HG02970 (cell line): ENCODE data around the gene RCSD1.
"Not testable (repeated sequence)": the region's sequence is repeated elsewhere in the genome, so short reads cannot be mapped to it uniquely, and the experiment has no call there.

Experiments
- ATAC-seq: cut with Tn5 transposase; IDR thresholded peaks from one replicate; pipeline ENCODE4 v1.9.1; 2021; ENCODE audit warnings: mild to moderate bottlenecking, moderate library complexity, moderate number of reproducible peaks; ENCODE audit not compliant: unreplicated experiment, low FRiP score

RCSD1 gene

DNA sequence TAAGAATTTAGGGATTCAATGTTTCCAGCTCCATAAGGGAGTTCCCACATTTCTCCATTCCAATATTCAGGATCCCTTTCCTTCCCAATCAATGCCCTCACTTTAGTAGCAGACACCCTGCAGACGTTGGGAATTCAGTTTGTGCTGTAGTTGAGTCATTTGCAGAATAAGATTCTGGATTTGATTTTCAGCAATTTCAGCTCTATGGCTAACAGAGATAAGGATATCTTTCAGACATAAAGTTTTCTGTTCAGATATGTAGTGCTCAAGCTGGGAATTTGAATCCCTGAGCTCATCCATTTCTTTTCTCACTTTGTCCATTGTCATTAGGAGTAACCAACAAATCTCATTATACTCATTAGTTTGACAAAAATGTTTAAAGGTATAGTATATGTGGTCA, 104.8 kb downstream of the RCSD1 start:
- ATAC-seq = no peak

DNA sequence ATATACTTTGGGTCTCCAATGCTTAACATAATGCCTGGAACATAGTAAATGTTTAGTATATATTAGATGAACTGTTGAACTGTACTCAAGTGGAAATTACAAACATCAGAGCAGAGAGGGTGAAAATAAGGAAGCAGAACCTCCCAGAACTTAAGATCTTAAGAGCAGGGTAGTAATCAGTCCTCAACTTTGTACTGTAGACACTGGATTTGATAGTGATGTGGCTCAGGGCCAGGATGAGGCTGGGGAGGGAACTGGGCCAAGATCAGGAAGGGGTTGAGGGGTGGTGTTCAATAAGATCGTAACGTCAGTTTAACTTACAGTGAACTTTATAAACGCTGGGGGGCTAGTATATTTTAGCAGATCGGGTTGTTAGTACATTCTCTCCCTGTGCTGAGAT, 107.1 kb downstream of the RCSD1 start:
- ATAC-seq = no peak

GRCh38 chr1:167738158-167738557, 108.1 kb downstream of the RCSD1 start:
- no peak for ATAC-seq

DNA sequence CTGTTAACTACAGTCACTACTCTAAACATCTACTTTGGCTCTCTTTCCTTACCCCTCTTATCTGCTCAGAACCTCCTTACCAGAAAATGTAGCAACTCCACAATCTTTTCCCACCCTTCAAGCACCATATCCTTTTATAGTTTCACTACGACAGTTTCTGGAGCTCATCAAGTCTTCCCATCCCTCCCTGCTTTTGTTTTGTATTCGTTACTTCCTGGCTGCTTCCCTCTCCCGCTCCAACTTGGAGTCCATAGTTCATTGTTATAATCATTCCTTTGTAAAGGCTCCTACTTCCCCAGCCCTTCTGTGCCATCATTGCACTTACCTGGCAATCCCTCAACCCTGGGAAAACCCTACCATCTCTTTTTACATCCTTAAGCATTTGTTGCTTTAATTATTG, 109.7 kb downstream of the RCSD1 start:
- no peak for ATAC-seq

DNA sequence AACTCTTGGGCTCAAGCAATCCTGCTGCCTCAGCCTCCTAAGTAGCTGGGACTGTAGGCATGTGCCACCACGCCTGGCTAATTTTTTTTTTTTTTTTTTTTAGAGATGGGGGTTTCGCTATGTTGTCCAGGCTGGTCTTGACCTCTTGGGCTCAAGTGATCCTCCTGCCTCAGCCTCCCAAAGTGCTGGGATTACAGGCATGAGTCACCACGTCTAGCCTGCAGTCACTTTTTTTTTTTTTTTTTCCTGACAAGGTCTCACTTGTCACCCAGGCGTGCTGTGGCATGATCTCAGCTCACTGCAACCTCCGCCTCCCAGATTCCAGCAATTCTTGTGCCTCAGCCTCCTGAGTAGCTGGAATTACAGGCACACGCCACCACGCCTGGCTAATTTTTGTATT, 111.1 kb downstream of the RCSD1 start:
- not testable (repeated sequence) for ATAC-seq

DNA sequence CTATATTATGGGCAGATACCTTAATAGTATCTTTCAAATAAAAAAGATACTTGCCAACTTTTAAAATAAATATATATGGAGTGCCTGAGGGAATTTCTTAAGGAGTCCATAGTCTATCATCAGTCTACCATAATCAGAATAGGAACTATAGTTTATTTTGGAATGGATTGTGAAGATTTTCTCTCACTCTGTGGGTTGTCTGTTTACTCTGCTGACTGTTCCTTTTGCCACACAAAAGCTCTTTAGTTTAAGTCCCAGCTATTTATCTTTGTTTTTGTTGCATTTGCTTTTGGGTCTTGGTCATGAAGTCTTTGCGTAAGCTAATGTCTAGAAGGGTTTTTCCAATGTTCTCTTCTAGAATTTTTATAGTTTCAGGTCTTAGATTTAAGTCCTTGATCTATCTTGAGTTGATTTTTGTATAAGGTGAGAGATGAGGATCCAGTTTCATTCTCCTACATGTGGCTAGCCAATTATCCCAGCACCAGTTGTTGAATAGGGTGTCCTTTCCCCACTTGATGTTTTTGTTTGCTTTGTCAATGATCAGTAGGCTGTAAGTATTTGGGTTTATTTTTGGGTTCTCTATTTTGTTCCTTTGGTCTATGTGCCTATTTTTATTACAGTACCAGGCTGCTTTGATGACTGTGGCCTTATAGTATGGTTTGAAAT, 112.5 kb downstream of the RCSD1 start:
- not testable (repeated sequence) for ATAC-seq

GRCh38 chr1:167744901-167745300, 114.9 kb downstream of the RCSD1 start:
- no peak for ATAC-seq

- ATAC-seq = no peak
Measured at GRCh38 chr1:167746013-167746672, 116.1 kb downstream of the RCSD1 start.

DNA sequence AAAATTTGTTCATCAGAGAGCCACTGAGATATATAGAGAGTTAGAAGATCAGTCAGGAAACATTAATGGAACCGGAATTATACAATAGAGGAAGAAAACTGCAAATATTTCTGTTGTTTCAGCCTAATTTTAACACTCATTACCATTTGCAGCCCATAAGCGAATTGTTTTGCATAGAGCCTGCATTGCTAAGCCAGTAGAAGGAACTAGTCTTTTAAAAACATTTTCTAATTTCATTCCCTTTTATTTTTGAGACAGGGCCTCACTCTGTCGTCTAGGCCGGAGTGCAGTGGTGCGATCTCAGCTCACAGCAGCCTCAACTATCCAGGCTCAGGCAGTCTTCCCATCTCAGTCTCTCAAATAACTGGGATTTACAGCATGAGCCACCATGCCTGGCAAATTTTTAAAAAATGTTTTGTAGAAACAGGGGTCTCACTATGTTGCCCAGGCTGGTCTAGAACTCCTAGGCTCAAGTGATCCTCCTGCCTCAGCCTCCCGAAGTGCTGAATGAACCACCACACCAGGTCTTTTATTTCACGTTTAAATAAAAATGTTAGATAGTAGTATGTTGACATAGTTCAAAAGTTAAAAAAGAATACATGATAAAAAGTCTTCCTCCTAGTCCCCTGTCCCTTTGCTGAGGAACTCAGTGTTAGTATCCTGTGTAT, 117.1 kb downstream of the RCSD1 start:
- no peak for ATAC-seq

DNA sequence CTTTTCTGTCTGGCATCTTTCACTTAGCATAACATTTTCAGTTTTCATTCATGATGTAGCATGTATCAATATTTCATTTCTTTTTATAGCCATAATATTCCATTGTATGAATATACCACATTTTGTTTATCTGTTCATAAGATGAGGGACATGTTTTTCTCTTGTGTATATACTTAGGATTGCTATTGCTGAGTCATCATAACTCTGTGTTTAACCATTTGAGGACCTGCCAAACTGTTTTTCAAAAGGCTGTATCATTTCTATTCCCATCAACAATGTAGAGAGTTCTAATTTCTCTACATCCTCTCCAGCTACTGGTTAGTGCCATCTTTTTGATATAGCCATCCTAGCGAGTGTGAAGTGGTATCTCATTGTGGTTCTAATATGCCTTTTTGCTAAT, 118.0 kb downstream of the RCSD1 start:
- ATAC-seq = no peak

- no peak for ATAC-seq
Measured at GRCh38 chr1:167748906-167749305, 118.9 kb downstream of the RCSD1 start.

DNA sequence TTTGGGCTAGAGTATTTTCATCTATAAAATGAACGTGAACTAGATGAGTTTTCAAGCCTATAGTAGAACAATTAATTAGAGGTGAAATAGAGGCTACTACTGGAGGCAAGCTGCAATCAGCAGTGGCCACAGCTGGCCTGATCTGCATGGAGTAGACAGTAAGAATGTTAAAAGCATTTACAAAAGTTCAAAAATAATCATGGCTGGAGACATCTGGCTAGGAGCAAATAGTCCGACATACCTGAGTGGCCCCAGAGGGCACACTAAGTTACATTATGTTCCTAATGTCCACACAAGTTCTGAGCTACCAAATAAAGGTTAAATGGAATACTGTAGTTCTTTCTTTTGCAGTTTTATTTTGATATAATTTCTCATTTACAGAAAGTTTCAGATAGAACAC, 119.7 kb downstream of the RCSD1 start:
- ATAC-seq = no peak

DNA sequence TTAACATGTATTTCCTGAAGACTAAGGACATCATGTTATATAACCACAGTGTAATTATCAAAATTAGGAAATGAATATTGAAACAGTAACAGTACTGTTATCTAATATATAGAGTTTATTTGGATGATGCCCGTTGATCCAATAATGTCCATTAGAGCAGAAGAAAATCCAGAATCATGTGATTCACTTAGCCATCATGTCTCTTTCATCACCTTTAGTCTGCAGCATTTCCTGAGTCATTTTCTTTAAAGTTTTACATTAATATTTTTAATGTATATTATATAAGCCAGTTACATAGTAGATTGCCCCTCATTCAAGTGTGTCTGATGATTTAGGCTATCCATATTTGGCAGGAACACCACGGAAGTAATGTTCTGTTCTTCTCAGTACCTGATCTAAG, 120.6 kb downstream of the RCSD1 start:
- no peak for ATAC-seq

- ATAC-seq = no peak
Measured at GRCh38 chr1:167751676-167752075, 121.6 kb downstream of the RCSD1 start.

DNA sequence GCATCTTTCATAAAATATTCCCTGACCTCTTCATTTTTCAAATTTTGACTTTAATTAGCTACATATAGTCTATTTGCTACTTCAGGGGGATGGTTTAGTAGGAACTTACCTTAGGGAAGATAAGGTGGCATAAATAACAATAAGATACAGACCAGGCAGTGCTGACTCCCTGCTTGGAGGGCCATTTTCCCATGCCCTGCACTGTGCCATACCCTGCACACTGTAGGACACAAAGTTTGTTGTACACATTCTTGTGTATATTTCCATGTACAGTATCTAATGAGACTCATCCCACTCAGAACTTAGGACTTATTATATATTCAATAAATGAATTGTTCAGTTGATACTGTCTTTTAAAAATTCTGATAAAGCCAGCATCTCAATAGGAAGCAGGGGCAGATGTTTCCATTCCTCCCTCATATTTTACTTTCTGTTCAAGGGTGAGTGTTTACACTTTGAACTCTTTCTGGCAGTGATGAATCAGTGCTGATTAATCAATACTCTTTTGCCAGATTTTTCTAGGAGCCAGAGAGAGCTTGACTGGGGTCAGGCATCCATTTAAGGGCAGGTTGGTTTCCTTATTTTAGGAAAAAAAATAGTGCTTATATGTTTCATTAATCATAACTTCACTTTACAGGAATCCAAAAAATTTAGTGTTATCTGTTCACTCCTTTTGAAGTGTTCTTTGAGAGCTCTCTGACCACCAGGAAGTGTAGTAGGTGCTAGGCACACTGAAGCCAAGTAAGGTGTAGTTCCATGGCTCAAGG, 122.4 kb downstream of the RCSD1 start:
- ATAC-seq = no peak

- no peak for ATAC-seq
Measured at GRCh38 chr1:167755654-167756053, 125.6 kb downstream of the RCSD1 start.
